Astrocyte of the cerebellum (primary cell): ENCODE measurements around the gene KNCN.

ENCODE experiments used
- DNase-seq: peaks from one replicate; pipeline ENCODE4 v3.0.0-alpha.2; 2011; ENCODE audit warnings: low read depth
- H3K4me3 ChIP-seq: 2 replicates; pipeline ENCODE4 v1.5.1; 2011; ENCODE audit warnings: mild to moderate bottlenecking, low read depth, low read length, moderate library complexity
- in situ Hi-C: cut with HindIII; loops from 2 replicates; pipeline ENCODE4 v1.10.0; 2017; ENCODE audit warnings: low sequenced_read_pairs
- TF ChIP-seq, protein P1 (sequence below): IDR thresholded peaks from 2 replicates; pipeline ENCODE4 v1.5.1; 2012; ENCODE audit warnings: low read length, low read depth, moderate library complexity, mild to moderate bottlenecking; ENCODE audit errors: missing control alignments

The KNCN gene

DNA sequence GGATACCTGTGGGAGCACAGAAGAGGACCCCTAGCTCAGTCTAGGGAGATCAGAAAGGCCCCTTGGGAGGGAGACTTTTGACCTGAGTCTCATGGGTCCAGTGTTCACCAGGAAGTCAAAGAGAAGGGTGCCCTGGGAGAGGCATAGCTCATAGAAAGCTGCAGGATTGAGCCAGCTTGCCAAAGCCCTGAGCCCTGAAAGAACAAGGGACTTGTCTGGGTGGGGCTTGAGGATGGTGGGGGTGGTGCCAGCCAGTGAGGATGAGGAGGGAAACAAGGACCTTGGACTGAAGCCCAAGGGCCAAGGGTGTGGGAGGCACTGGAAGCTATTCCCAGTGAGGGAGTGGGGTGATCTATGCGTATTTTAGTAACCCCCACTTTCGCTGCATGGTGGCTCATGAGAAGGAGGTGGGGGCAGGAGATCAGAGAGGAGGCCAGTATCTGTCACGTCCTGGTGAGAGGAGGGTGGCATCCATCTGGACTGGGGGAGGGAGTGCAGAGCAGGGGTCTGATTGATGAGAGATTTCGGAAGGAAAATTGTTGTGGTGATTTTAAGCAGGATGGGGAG, 33.4 kb downstream of the KNCN start:
- H3K4me3 ChIP-seq: no peak overlapping the region
- in situ Hi-C loops: no loop called here
- no peak for DNase-seq
- TF ChIP-seq, protein P1, sequence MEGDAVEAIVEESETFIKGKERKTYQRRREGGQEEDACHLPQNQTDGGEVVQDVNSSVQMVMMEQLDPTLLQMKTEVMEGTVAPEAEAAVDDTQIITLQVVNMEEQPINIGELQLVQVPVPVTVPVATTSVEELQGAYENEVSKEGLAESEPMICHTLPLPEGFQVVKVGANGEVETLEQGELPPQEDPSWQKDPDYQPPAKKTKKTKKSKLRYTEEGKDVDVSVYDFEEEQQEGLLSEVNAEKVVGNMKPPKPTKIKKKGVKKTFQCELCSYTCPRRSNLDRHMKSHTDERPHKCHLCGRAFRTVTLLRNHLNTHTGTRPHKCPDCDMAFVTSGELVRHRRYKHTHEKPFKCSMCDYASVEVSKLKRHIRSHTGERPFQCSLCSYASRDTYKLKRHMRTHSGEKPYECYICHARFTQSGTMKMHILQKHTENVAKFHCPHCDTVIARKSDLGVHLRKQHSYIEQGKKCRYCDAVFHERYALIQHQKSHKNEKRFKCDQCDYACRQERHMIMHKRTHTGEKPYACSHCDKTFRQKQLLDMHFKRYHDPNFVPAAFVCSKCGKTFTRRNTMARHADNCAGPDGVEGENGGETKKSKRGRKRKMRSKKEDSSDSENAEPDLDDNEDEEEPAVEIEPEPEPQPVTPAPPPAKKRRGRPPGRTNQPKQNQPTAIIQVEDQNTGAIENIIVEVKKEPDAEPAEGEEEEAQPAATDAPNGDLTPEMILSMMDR: no peak

DNA sequence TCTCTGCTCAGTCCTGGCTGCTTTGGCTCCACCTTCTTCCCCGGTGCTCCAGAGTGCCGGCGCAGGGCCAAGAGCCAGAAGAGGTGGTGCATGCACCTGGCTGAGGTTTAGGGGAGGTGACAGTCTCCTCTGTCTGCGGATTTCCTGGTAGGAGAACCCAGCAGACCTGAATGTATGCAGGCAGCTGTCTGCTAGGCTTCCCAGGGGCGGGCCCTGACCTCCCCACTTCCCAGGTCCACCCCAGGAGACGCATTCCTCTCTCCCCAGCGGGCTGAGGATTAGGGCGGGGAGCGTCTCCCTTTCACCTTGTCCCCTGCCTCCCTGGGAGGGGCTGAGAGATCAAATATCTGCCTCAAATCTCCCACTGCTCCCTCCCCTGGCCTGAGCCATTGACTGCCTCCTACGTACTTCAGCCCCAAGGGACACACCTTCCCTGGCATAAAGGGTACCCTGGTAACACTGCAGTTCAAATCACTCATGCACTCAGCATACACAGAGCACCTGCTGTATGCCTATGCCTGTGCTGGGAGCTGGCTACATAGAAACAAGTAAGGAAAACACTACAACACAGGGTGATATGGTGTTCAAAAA, 34.3 kb downstream of the KNCN start:
- DNase-seq: no peak
- in situ Hi-C loops: no loop called here
- TF ChIP-seq, protein P1: no peak

DNA sequence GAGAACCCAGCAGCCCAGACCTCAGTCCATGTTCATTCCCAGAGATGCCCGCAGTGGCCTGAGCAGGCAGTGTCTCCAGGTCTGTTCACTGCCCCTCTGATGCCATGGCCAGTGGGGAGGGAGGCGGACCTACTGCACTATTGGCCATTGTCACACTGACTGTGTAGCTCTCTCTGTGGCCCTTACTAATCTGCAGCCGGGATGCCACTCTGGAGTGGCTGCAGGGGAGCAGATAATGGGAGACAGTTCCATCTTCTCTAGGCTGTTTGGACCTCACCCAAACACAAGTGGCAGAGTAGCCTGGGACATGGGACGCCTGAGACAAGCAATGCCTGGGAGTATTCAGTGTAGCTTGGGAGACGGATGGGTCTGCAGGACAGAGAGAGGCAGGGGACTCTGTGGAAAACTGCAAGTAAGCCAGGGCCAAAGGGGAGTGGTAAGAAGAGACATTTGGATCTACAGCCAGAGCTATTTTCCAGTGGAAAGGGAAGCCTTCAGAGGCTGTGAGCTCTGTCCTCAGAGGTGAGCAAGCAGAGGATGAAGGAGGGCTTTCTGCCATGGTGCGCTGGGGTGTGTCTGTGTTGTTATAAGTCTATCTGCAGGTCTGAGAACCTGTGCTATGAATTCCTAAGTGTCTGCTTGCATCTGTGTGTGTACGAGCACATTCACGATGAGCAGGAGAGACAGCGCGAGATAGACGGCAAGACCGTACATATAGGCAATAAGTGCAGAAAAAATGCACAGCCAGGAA, 35.1 kb downstream of the KNCN start:
- no peak overlapping the region for H3K4me3 ChIP-seq
- in situ Hi-C loops: no loop called here
- TF ChIP-seq, protein P1: no peak
- DNase-seq: no peak

More for the DNA sequence above, 34.3 kb downstream of the KNCN start:
- H3K4me3 ChIP-seq: no peak overlapping the region

DNA sequence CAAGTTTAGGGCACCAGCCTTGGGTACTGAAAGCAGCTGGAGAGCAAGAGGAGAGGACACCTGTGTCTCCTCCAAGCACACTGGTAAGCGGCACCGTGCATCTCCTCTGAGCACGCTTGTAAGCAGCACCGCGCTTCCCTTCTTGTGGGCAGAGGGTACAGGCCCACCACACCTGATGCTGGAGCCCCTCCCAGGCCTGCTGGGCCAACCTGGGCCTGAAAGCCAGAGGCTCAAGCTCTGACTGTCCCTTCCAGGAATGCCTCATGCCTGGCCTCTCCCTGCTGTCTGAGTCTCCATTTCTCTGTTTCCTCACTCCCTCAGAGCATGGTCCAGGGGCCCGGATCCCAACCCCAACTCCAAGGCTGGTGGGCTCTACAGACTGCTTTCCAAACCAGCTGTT, 35.9 kb downstream of the KNCN start:
- no peak for DNase-seq
- in situ Hi-C loops: no loop called here
- no peak overlapping the region for H3K4me3 ChIP-seq
- TF ChIP-seq, protein P1: no peak

DNA sequence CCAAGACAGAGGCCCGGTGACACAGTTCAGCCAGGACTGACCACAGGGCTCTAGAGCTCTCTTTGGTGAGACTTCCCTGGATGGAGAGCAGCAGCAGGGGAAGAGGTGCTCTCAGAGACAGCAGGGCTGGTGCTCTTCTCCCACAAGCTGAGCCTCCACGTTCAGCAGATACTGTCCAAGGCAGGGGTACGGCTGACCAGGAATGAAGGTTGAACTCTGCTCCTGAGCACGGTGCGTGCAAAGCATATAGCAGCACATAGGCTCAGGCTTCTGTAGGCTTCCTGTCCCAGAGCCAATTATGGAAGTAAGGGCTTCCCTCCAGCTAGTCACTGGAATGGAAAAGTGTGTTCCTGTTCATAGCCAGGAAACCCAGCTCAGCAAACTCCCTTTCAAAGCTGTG, 37.9 kb downstream of the KNCN start:
- in situ Hi-C loops: no loop called here
- no peak overlapping the region for H3K4me3 ChIP-seq
- DNase-seq: no peak
- TF ChIP-seq, protein P1: no peak

DNA sequence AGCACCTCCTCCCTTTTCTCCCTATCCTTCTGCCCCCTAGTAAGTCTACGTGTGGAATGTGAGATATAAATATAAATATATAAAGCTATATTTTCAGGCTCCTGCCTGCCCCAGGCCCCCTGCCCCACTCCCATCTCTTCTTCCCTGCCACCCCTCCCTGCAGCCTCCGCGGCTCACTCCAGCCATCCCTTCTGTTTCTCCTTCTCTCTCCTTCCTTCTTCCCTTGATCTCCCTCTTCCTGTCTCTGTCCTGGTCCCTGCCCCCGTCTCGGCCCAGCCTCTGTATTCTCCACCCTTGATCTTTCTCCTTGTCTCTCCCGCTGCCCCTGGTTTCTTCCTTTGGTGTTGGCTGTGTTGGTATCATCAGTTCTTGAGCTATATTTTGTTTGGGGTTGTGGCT, 38.7 kb downstream of the KNCN start:
- no peak for DNase-seq

More for the DNA sequence above, 38.7 kb downstream of the KNCN start:
- H3K4me3 ChIP-seq: no peak overlapping the region
- in situ Hi-C loops: no loop called here
- TF ChIP-seq, protein P1: no peak
